ENCODE results near the gene COL4A3.

DNA sequence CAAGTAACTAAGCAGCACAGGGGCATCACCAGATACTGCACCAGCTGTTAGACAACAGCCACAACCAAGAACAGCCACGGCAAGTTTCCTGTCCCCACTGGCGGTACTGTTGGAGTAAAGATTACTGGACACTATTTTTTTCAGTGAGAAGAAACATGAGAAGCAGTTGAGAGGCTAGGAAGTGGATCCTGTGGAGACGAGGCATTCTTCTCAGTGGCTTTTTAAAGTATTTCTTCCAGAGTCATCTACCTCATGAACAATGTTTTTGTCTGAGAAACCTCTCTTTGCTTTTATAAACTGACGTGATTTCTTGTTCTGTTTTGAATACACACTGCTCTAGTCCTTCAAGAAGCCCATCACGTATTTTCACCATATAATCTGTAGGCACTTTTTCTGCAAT, 195.9 kb downstream of the COL4A3 start:
- TF ChIP-seq, protein P1, sequence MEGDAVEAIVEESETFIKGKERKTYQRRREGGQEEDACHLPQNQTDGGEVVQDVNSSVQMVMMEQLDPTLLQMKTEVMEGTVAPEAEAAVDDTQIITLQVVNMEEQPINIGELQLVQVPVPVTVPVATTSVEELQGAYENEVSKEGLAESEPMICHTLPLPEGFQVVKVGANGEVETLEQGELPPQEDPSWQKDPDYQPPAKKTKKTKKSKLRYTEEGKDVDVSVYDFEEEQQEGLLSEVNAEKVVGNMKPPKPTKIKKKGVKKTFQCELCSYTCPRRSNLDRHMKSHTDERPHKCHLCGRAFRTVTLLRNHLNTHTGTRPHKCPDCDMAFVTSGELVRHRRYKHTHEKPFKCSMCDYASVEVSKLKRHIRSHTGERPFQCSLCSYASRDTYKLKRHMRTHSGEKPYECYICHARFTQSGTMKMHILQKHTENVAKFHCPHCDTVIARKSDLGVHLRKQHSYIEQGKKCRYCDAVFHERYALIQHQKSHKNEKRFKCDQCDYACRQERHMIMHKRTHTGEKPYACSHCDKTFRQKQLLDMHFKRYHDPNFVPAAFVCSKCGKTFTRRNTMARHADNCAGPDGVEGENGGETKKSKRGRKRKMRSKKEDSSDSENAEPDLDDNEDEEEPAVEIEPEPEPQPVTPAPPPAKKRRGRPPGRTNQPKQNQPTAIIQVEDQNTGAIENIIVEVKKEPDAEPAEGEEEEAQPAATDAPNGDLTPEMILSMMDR (IDR thresholded peaks at IDR 0.05): no peak
- no peak for TF ChIP-seq POLR2A (IDR thresholded peaks at IDR 0.05)
